Measurements from ENCODE around the gene LILRB3.

DNA sequence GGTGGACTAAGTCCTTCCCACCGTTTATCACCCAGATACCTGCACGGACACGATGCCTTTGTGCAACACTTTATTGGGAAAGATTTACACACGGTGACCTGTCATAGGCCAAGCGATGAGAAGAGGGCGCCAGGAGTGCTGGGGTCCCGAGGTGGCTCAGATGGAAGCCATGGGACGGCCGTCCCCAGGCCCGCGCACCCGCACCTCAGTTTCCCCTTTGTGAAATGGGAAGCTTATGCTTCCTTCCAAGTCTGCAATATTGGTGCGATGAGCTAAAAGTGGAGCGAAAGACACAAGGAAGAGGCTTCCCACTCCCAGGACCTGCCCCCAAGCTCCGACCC lies 49.5 kb downstream of the LILRB3 start:
- TF ChIP-seq POLR2A (IDR thresholded peaks at IDR 0.05) = no peak
- TF ChIP-seq, protein P1, sequence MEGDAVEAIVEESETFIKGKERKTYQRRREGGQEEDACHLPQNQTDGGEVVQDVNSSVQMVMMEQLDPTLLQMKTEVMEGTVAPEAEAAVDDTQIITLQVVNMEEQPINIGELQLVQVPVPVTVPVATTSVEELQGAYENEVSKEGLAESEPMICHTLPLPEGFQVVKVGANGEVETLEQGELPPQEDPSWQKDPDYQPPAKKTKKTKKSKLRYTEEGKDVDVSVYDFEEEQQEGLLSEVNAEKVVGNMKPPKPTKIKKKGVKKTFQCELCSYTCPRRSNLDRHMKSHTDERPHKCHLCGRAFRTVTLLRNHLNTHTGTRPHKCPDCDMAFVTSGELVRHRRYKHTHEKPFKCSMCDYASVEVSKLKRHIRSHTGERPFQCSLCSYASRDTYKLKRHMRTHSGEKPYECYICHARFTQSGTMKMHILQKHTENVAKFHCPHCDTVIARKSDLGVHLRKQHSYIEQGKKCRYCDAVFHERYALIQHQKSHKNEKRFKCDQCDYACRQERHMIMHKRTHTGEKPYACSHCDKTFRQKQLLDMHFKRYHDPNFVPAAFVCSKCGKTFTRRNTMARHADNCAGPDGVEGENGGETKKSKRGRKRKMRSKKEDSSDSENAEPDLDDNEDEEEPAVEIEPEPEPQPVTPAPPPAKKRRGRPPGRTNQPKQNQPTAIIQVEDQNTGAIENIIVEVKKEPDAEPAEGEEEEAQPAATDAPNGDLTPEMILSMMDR (IDR thresholded peaks at IDR 0.05) = no peak
